HFFc6 (cell line): Measurements from ENCODE around the gene PTPRN2. TPM values are rescaled to one million over a fixed set of nuclear protein-coding genes. Genes with fewer than 3 reads are reported as not detected.

Source experiments
- DNase-seq: peaks from one replicate; pipeline ENCODE4 v3.0.0-alpha.2; 2018
- H3K27ac Mint-ChIP-seq: 2 replicates; pipeline ENCODE4 v1.8.0; 2020; ENCODE audit warnings: mild to moderate bottlenecking, mixed read lengths
- H3K27me3 Mint-ChIP-seq: 2 replicates; pipeline ENCODE4 v1.8.0; 2021; ENCODE audit warnings: mild to moderate bottlenecking, moderate library complexity, mixed read lengths; ENCODE audit not compliant: insufficient read depth
- H3K36me3 Mint-ChIP-seq: 2 replicates; pipeline ENCODE4 v1.8.0; 2021; ENCODE audit warnings: low read depth, mixed read lengths
- H3K4me1 Mint-ChIP-seq: 2 replicates; pipeline ENCODE4 v1.8.0; 2020; ENCODE audit warnings: low read depth, mixed read lengths
- H3K4me3 Mint-ChIP-seq: 2 replicates; pipeline ENCODE4 v1.8.0; 2020; ENCODE audit warnings: mild to moderate bottlenecking, moderate library complexity, mixed read lengths
- H3K9me3 Mint-ChIP-seq: 2 replicates; pipeline ENCODE4 v1.8.0; 2020; ENCODE audit warnings: mild to moderate bottlenecking, mixed read lengths
- total RNA-seq, 6 experiments: library from RNA; stranded (reverse); fragmentation: NEBNext Ultra II Directional; extraction: Animal tissue kit (Norgen Biotek cat#: 25700); gene quantifications; 2 replicates in 1 of 6; 3 replicates in 5 of 6; pipeline ENCODE4 v1.2.3, GENCODE V29; 2021
- TF ChIP-seq, protein P1 (sequence below): fragments of 200-600 bp; sonication (generic); IDR thresholded peaks from 2 replicates; pipeline ENCODE4 v1.5.0; 2021; ENCODE audit warnings: antibody characterized with exemption, mild to moderate bottlenecking

PTPRN2 gene
- total RNA-seq, 6 experiments from 2014 or later, result 0.05 to 0.27 (median 0.23) TPM

DNA sequence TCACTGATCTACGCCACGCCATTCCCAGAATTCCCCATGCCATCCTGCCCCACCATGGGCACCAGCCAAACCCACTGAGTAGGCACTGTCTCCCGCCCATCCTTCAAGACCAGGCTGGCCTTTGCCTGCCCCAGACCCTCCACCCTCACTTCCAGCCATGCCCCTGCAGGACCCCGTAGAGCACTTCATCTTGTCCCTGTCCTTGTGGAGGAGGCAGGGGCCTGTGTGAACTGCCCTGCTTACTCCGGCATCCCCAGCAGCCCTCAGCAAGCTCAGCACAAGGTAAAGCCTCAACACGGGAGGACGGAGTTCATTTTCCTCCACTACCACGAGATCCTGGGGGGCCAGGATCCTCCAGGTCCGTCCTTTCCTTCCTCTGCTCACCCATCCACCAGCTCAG, 577.7 kb downstream of the PTPRN2 start:
- Mint-ChIP-seq H3K27ac (no peak overlapping the region), H3K27me3 (peaks cover 3% of the 10 kb centered on the region; the same call in 1 of the 2 replicates), H3K4me3 (no peak overlapping the region), H3K4me1 (no peaks in the 10 kb centered on the region), H3K36me3 (no peaks in the 10 kb centered on the region), H3K9me3 (peaks cover 44% of the 10 kb centered on the region)
- no peak for DNase-seq
- TF ChIP-seq, protein P1, sequence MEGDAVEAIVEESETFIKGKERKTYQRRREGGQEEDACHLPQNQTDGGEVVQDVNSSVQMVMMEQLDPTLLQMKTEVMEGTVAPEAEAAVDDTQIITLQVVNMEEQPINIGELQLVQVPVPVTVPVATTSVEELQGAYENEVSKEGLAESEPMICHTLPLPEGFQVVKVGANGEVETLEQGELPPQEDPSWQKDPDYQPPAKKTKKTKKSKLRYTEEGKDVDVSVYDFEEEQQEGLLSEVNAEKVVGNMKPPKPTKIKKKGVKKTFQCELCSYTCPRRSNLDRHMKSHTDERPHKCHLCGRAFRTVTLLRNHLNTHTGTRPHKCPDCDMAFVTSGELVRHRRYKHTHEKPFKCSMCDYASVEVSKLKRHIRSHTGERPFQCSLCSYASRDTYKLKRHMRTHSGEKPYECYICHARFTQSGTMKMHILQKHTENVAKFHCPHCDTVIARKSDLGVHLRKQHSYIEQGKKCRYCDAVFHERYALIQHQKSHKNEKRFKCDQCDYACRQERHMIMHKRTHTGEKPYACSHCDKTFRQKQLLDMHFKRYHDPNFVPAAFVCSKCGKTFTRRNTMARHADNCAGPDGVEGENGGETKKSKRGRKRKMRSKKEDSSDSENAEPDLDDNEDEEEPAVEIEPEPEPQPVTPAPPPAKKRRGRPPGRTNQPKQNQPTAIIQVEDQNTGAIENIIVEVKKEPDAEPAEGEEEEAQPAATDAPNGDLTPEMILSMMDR, result no peak

DNA sequence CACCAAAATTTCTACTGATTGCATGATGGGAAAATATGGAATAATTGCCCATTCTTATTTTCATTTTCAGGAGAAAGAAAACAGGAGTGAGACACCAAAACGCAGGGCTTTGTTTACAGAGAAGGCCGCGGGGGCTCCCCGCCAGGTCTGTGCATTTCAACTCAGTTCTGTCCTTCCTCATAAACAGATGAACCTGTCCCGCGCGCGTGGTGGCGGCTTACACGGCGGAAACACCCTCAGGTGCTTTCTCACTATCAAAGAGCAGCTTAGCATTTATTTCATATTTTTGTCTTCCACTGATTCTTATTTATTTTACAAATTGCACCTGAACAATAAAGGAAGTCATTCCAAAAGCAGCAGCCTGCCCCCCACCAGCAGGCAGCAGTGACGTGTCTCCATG, 579.4 kb downstream of the PTPRN2 start:
- H3K4me1 Mint-ChIP-seq, result no peaks in the 10 kb centered on the region
- H3K36me3 Mint-ChIP-seq, result no peaks in the 10 kb centered on the region
- DNase-seq, result no peak
- H3K9me3 Mint-ChIP-seq, result peaks cover 48% of the 10 kb centered on the region
- H3K27me3 Mint-ChIP-seq, result peaks cover 3% of the 10 kb centered on the region; the same call in 1 of the 2 replicates
- no peak overlapping the region for H3K27ac Mint-ChIP-seq
- TF ChIP-seq, protein P1, result no peak
- no peak overlapping the region for H3K4me3 Mint-ChIP-seq

DNA sequence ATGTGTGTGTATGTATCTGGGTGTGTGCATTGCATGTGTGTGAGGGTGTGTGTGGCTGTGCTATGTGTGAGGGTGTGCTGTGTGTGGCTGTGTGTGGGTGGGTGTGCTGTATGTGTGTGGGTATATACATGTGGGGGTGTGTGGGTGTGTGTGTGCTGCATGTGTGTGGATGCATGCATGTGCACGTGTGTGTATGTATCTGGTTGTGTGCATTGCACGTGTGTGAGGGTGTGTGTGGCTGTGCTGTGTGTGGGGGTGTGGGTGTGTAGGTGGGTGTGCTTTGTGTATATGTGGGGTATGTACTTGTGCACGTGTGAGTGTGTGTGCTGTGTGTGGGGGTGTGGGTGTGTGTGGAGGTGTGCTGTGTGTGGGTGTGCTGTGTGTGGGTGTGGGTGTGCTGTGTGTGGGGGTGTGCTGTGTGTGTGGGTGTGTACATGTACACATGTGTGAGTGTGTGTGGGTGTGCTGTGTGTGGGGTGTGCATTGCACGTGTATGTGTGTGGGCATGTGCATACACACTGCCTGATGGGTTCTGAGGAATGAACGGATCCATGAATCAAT, 579.8 kb downstream of the PTPRN2 start:
- peaks cover 3% of the 10 kb centered on the region; the same call in 1 of the 2 replicates for H3K27me3 Mint-ChIP-seq
- TF ChIP-seq, protein P1, result no peak

DNA sequence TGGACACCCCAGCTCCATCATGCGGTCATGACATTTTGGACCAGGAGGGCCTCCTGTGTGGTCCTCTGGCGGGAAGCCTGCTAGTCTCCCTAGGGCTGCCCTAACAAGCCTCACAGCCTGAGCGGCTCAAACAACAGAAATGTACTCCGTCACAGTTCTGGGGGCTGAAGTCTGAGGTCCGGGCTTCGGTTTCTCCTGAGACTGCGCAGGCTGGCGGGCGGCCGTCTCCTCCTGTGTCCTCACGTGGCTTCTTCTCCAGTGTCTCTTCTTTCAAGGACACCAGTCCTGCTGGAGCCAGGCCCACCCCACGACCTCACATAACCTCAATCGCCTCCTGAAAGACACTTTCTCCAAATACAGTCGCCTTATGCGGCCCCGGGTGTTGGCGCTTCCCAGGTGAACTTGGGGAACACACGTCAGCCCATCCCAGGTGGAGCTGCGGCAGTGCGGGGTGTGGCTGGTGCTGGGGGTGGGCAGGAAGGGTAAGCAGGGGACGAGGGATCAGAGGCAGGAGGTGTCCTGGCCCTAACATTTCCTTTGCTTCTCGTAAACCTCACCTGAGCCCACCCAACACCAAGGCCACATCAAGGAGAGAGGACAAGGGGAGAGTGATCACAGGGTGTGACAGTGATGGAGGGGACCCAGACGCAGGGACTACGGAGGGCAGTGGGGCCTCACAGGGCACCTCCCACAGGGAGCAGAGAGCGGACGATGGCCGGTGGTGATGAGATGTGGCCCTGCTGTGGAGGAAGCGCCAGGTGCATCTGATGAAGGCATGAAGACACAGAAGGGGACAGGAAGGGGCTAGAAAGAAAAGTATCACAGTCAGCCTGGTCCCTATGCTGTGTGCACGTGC, 580.6 kb downstream of the PTPRN2 start:
- Mint-ChIP-seq H3K27ac (no peak overlapping the region), H3K36me3 (no peaks in the 10 kb centered on the region), H3K4me3 (no peak overlapping the region), H3K9me3 (peaks cover 53% of the 10 kb centered on the region), H3K4me1 (no peaks in the 10 kb centered on the region), H3K27me3 (peaks cover 3% of the 10 kb centered on the region; the same call in 1 of the 2 replicates)
- DNase-seq, result no peak
- TF ChIP-seq, protein P1, result no peak

More for the DNA sequence above, 579.8 kb downstream of the PTPRN2 start:
- Mint-ChIP-seq H3K36me3 (no peaks in the 10 kb centered on the region), H3K4me3 (no peak overlapping the region), H3K9me3 (peaks cover 50% of the 10 kb centered on the region), H3K27ac (no peak overlapping the region), H3K4me1 (no peaks in the 10 kb centered on the region)
- no peak for DNase-seq

DNA sequence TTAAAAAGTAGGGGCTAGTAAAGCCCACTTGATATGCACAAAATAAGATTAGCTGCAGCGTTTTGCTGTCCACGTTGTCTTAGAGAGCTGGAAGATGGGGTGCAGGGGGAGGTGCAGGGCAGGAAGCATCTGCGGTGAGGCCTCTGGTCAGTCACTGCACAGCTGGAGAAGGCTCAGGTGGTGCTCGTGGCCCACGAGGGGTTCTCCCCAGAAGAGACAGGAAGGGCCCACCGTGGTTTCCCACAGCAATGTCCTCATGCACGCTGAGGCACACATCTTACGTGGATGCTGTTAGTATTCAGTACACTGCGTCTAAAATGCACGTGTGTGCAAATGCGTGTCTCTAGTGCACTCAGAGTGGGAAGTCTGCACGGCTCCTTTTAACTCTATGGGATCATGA, 582.1 kb downstream of the PTPRN2 start:
- DNase-seq, result no peak
- no peak overlapping the region for H3K4me3 Mint-ChIP-seq
- H3K4me1 Mint-ChIP-seq, result no peaks in the 10 kb centered on the region
- TF ChIP-seq, protein P1, result no peak
- peaks cover 54% of the 10 kb centered on the region for H3K9me3 Mint-ChIP-seq
- H3K36me3 Mint-ChIP-seq, result no peaks in the 10 kb centered on the region
- peaks cover 3% of the 10 kb centered on the region; the same call in 1 of the 2 replicates for H3K27me3 Mint-ChIP-seq
- H3K27ac Mint-ChIP-seq, result no peak overlapping the region
